D721Med (cell line): ENCODE data around the gene KCNJ9.
A peak's percentile ranks its signal among the peaks of the same experiment; 100 is the strongest.

Source experiments
- DNase-seq: peaks from one replicate; pipeline ENCODE4 v3.0.0; 2011; ENCODE audit warnings: low spot score; ENCODE audit not compliant: insufficient read length
- FAIRE-seq: peaks from 2 replicates; lab custom pipeline; 2011; peaks lifted over from hg19 to GRCh38; lab: Jason Lieb, UNC
- TF ChIP-seq, protein P1 (sequence below): IDR thresholded peaks from 2 replicates; pipeline ENCODE4 v1.5.1; 2012; ENCODE audit warnings: mild to moderate bottlenecking, control low read depth; ENCODE audit not compliant: insufficient read depth; ENCODE audit errors: missing control alignments

Gene KCNJ9

DNA sequence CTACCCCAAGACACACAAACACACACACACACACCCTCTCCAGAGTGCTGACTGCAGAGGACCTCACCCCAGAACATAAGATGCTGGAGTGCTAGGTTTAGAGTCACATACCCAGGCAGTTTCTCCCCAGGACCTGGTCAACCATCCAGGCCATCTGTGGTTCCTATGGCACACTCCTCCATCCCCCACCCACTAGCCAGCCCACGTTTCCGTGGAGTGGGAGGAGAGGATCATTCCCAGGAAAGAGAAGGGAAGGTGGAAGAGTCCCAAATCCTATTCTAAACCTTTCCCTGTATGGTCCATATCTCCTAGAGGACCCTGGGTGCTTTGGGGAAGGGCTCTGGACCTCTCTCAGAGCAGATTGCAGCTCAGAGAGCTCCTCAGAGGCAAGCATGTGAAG lies 1.1 kb downstream of the KCNJ9 start:
- FAIRE-seq (no peak), DNase-seq (no peak)
- TF ChIP-seq, protein P1, sequence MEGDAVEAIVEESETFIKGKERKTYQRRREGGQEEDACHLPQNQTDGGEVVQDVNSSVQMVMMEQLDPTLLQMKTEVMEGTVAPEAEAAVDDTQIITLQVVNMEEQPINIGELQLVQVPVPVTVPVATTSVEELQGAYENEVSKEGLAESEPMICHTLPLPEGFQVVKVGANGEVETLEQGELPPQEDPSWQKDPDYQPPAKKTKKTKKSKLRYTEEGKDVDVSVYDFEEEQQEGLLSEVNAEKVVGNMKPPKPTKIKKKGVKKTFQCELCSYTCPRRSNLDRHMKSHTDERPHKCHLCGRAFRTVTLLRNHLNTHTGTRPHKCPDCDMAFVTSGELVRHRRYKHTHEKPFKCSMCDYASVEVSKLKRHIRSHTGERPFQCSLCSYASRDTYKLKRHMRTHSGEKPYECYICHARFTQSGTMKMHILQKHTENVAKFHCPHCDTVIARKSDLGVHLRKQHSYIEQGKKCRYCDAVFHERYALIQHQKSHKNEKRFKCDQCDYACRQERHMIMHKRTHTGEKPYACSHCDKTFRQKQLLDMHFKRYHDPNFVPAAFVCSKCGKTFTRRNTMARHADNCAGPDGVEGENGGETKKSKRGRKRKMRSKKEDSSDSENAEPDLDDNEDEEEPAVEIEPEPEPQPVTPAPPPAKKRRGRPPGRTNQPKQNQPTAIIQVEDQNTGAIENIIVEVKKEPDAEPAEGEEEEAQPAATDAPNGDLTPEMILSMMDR, result no peak

DNA sequence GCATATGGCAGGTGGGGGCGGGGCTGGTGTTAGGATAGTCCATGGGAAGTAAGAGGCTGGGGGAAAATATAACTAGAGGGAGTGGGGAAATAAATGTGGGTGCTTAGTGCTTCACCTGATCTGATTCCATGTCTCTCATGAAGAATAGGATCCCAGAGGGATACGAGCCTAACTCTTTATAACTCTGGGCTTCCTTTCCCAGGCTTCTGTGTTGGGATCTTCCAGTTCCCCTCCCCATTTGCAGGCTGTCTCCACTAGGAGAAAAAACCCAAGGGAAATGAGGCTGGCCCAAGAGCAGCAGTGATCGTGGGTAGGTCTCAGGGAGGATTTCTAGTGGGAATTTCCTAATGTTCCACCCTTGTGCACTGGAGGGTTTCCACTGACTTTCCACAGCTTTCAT lies 1.6 kb downstream of the KCNJ9 start:
- no peak for DNase-seq
- TF ChIP-seq, protein P1, result no peak
- no peak for FAIRE-seq

DNA sequence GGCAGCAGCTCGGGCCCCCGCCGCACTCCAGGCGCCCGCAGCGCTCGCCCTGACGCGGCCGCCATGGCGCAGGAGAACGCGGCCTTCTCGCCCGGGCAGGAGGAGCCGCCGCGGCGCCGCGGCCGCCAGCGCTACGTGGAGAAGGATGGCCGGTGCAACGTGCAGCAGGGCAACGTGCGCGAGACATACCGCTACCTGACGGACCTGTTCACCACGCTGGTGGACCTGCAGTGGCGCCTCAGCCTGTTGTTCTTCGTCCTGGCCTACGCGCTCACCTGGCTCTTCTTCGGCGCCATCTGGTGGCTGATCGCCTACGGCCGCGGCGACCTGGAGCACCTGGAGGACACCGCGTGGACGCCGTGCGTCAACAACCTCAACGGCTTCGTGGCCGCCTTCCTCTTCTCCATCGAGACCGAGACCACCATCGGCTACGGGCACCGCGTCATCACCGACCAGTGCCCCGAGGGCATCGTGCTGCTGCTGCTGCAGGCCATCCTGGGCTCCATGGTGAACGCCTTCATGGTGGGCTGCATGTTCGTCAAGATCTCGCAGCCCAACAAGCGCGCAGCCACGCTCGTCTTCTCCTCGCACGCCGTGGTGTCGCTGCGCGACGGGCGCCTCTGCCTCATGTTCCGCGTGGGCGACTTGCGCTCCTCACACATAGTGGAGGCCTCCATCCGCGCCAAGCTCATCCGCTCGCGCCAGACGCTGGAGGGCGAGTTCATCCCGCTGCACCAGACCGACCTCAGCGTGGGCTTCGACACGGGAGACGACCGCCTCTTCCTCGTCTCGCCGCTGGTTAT lies 2.8 kb downstream of the KCNJ9 start:
- TF ChIP-seq, protein P1, result peak; percentile 72
- peak; percentile 74 for DNase-seq
- FAIRE-seq, result no peak

DNA sequence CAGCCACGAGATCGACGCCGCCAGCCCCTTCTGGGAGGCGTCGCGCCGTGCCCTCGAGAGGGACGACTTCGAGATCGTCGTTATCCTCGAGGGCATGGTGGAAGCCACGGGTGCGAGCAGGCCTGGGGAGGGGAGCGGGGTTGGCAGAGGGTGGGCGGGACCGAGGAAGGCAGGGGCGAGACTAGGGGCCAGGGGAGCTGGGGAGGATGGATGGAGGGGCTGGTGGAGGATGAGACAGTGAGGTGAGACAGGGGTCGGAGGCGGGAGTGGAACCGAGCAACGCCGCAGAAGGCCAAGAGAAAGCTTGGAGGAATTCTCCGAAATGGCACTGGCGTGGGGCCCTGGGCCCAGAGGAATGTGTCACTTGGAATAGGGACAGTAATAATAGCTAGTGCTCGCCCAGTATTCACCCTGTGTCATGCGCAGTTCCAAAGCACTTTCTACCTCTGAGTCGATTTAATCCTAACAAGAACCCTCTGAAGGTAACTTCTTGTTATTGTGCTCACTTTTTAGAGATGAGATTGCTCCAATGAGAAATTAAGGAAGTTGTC lies 3.5 kb downstream of the KCNJ9 start:
- TF ChIP-seq, protein P1, result no peak
- DNase-seq (no peak), FAIRE-seq (no peak)

DNA sequence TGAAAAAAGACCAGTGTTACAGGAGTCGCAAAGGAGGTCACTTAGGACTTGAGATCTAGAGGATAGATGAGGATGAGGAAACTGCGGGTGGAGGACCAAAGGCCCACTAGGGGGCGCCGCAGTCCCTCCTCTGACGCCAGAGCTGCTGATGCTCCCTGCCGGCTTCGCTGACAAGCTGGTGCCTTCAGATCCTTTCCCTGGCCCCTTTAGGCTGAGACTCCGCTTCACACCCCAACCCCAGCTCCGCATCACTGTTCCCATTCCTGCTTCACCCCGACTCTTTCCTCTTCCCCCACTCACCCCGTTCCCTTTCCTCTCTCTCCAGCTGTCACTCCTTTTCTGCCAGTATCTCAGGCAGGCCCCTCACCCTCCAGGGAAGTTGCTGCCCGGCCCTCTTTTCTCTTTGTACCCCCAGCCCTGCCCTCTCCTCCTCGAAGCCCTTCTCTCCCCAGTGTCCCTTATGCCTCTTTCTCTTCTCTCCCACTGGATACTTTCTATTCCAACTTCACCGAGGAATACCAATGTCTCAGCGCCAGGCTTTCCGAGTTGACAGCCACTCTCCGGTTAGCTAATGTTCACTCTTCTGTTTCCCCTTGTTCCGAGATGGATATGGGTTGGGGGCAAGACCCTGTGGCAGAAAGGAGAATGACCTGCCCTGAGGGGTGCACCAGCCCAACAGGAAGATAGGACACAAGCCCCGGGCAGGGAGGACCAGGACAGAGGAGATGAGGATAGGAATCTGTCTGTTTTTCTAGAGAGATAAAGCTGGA lies 4.5 kb downstream of the KCNJ9 start:
- TF ChIP-seq, protein P1, result peak; percentile 95
- no peak for FAIRE-seq
- peak; percentile 99 for DNase-seq

DNA sequence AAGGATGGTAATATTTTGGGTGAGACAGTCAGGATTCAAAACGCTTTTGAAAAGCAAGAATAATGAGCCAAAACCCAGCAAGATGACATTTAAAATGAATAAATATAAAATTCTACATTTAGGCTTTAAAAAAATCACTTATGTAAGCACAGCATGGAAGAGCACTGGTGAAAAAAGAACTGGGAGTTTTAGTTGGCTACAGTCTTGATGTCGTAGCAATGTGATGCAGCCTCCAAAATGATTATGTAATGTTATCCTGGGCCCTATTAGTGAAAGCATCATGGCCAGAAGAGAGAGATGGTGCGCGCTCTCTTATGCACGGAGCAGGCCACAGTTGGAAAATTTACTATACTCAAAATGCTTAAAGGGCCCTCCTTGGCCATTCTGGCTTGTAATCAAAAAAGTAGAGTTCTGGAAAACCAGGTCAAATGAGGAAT lies 5.1 kb downstream of the KCNJ9 start:
- TF ChIP-seq, protein P1, result no peak
- no peak for DNase-seq
- FAIRE-seq, result no peak
